Small intestine (tissue), 7 donors: ENCODE results near the gene ZNF516. TPM values are rescaled to one million over a fixed set of nuclear protein-coding genes. Genes with fewer than 3 reads are reported as not detected.

Source experiments
- DNase-seq, 2 donors: peaks; one replicate each; pipeline versions ENCODE4 v3.0.0 to v3.0.0-alpha.2; 2013
- FAIRE-seq: peaks from 2 replicates; lab custom pipeline; 2012; peaks lifted over from hg19 to GRCh38; lab: Jason Lieb, UNC
- H3K27ac ChIP-seq, 3 donors: one replicate each; pipeline ENCODE4 v1.5.1; 2013; ENCODE audit warnings: low read length in 2 of 3, mild to moderate bottlenecking in 2 of 3, control low read depth in 1 of 3, inconsistent platforms in 1 of 3, low read depth in 1 of 3, moderate library complexity in 1 of 3
- H3K27me3 ChIP-seq, 3 donors: one replicate each; pipeline ENCODE4 v1.6.1; 2013; ENCODE audit warnings: low read length in 3 of 3, inconsistent platforms in 1 of 3; ENCODE audit not compliant: control insufficient read depth in 3 of 3, insufficient read depth in 3 of 3
- H3K36me3 ChIP-seq, 3 donors: one replicate each; pipeline ENCODE4 v1.6.1; 2013; ENCODE audit warnings: low read length in 3 of 3, inconsistent platforms in 1 of 3, low read depth in 1 of 3, mild to moderate bottlenecking in 1 of 3, moderate library complexity in 1 of 3; ENCODE audit not compliant: control insufficient read depth in 3 of 3, insufficient read depth in 2 of 3
- H3K4me1 ChIP-seq, 3 donors: one replicate each; pipeline ENCODE4 v1.6.1; 2013; ENCODE audit warnings: low read length in 2 of 3, inconsistent platforms in 1 of 3, low read depth in 1 of 3, mild to moderate bottlenecking in 1 of 3, moderate library complexity in 1 of 3; ENCODE audit not compliant: control insufficient read depth in 3 of 3, insufficient read depth in 2 of 3
- H3K4me3 ChIP-seq, 3 donors: one replicate each; pipeline ENCODE4 v1.5.1; 2013; ENCODE audit warnings: low read length in 3 of 3, control low read depth in 1 of 3, inconsistent platforms in 1 of 3, low read depth in 1 of 3, mild to moderate bottlenecking in 1 of 3, moderate library complexity in 1 of 3
- H3K9me3 ChIP-seq, 2 donors: one replicate each; pipeline ENCODE4 v1.6.1; 2013; ENCODE audit warnings: low read depth in 1 of 2, low read length in 1 of 2; ENCODE audit not compliant: control insufficient read depth in 2 of 2, insufficient read depth in 1 of 2
- WGBS, 3 donors: extraction: QIAGEN DNeasy Blood & Tissue Kit; methylation state at CpG; one replicate each; pipeline ENCODE4 v1.1.7; 2013; 5-methylcytosine and 5-hydroxymethylcytosine counted together
- polyA plus RNA-seq, 4 donors: library from polyadenylated mRNA; stranded (reverse) in 3 of 4; unstranded in 1 of 4; fragments of 200-250 nt in 3 of 4; fragments of 120-200 nt in 1 of 4; gene quantifications; one replicate each; pipeline versions ENCODE4 v1.2.1 to v1.2.3, GENCODE V29; 2013
- donor health status: healthy with polysubstance abuse.
- donor health status: control.
- donor health status: control.
- donor health status: Bipolar disorder and iron deficiency.
- donor health status: healthy.

The ZNF516 gene
- polyA plus RNA-seq, 4 donors, result 4.6 to 15.9 (median 6.5) TPM

- FAIRE-seq (no peak), DNase-seq (no peak)
- H3K4me3 ChIP-seq, result no peak overlapping the region
- peaks cover 0 to 20% (median 0%) of the 10 kb centered on the region in 3 donors for H3K36me3 ChIP-seq
- 91 to 92% (median 92%) methylated on average over 5 of the region's 5 CpGs for WGBS, 3 donors
- H3K9me3 ChIP-seq, result no peaks in the 10 kb centered on the region
- H3K27me3 ChIP-seq, result no peaks in the 10 kb centered on the region
- peak overlapping the region in 1 of 3 donors; percentile 61 for H3K27ac ChIP-seq
- peaks cover 2 to 24% (median 4%) of the 10 kb centered on the region in 3 donors for H3K4me1 ChIP-seq
Measured at GRCh38 chr18:76449111-76449453, 46.0 kb downstream of the ZNF516 start.

DNA sequence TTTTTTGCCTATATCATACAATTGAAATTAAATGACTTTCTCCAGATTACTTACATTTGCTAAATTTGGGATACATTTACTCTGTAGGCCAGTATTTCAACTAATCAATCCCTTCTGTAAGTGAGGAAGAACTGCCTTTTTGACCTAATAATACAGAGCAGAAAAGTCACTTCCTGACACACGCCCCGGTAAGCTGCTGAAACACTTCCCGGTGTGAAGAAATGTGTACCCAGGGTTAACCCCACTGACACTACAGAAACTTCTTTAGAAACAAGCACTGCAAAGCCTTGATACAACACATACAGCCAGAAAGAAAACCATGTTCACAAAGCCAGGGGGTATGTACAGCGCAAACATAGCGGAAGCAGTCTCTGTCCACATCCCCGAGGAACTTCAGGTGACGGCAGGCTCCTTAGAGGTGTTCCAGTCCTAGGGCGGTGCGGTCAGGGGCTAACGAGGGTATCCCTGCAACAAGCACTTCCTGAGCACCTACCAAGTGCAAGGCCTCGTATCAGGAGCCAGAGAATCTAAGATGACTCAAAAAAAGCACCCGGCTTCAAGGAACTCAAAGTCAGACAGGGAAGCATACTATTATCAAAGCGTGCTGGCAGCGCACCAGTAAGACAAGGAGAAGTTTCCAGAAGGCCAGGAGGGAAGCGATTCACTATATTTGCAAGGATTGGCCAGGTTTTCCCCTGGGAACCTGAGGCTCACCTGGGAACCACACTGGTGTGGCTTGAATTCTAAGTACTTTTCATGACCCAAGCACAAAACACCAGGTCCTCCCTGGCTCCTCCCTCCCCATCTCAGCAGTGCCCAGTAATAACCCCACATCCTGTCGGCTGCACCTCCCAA lies 46.6 kb downstream of the ZNF516 start:
- Histone ChIP-seq H3K4me1 (peaks cover 2 to 20% (median 4%) of the 10 kb centered on the region in 3 donors), H3K27ac (peak overlapping the region in 1 of 3 donors; percentile 4), H3K4me3 (no peak overlapping the region), H3K36me3 (peaks cover 0 to 26% (median 0%) of the 10 kb centered on the region in 3 donors), H3K9me3 (no peaks in the 10 kb centered on the region), H3K27me3 (no peaks in the 10 kb centered on the region)
- 73 to 79% (median 75%) methylated on average over 16 of the region's 16 CpGs for WGBS, 3 donors
- peak; percentile 31 to 35 for DNase-seq
- no peak for FAIRE-seq

DNA sequence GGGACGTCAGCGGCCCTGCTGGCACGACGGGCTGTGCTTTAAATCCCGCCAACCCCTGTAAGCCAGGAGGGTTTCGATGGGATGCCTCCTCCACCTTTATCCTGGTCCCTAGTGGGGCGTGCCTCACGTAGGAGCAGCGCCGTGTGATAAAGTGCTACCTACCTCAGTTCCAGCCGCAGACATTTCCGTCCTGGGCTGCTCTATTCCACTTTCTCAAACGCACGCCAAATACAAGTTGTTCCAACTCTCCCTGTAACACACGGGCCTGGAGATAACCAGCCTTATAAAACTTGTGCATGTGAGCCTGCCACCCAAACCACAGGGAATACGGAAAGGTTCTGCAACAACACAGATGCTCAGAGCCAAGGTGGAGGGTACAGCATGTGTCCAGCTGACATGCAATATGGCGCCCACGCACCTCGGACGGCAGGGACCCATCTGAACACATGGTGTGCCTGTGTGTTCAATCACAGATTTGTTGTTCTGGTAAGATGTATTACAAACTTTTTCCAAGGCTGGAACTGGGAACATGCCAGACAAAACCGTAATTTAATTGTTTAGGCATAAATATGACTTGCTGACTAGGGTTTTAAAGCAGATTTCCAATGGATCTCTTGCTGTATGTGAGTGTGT lies 47.7 kb downstream of the ZNF516 start:
- Histone ChIP-seq H3K4me3 (no peak overlapping the region), H3K9me3 (no peaks in the 10 kb centered on the region), H3K4me1 (peaks cover 2 to 20% (median 4%) of the 10 kb centered on the region in 3 donors), H3K36me3 (peaks cover 0 to 35% (median 0%) of the 10 kb centered on the region in 3 donors), H3K27ac (peak overlapping the region in 1 of 3 donors; percentile 8), H3K27me3 (no peaks in the 10 kb centered on the region)
- DNase-seq, result no peak
- FAIRE-seq, result no peak
- WGBS, 3 donors, result 86 to 94% (median 94%) methylated on average over 21 of the region's 21 CpGs

DNA sequence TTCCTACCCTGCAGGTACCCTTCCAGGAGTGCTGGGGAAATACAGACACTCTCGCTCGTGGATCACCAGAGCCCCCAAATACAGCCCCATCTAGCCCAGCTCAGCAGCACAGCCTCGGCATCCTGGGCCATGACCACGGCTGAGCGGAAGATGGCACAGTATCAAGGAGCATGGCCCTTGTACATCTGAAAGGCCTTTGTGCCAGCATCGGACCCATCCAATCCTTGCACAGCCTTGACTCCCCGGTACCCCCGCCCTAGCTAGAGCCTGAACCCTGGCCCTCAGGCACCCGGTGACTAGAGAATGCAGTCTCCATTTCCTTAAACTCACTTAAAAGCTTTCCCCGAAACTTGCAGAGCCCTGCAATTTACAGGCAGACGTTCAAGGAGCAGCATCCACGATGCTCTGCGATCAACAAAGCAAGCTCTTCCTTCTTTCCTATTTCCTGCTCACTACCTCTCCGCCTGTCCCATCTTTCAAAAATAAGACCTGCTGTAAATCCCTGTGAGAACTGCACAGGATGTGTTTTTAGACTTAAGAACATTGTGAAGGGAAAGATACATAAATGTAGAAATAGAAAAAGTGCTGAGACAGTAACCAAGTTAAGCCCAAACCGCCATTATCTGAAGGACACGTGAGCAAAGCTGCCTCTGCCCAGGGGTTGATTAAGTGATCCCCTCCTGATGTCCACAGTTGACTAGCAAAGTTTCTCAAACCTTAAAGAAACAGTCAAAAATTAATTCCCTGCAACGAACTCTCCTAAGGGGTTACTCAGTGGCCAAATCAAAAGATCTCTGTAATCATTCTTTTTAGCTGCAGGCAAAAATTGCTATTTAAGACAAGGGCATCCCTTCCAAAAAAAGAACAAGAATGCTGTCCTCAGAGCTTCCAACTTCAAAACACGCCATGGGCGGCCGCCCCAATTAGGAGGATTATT lies 48.5 kb downstream of the ZNF516 start:
- peak overlapping the region in 1 of 3 donors; percentile 8 for H3K27ac ChIP-seq
- H3K27me3 ChIP-seq, result no peaks in the 10 kb centered on the region
- H3K4me1 ChIP-seq, result peaks cover 2 to 18% (median 4%) of the 10 kb centered on the region in 3 donors
- DNase-seq (no peak), FAIRE-seq (no peak)
- H3K4me3 ChIP-seq, result no peak overlapping the region
- WGBS, 3 donors, result 78 to 89% (median 89%) methylated on average over 20 of the region's 20 CpGs
- peaks cover 2 to 42% (median 4%) of the 10 kb centered on the region in 3 donors for H3K36me3 ChIP-seq
- H3K9me3 ChIP-seq, result no peaks in the 10 kb centered on the region

DNA sequence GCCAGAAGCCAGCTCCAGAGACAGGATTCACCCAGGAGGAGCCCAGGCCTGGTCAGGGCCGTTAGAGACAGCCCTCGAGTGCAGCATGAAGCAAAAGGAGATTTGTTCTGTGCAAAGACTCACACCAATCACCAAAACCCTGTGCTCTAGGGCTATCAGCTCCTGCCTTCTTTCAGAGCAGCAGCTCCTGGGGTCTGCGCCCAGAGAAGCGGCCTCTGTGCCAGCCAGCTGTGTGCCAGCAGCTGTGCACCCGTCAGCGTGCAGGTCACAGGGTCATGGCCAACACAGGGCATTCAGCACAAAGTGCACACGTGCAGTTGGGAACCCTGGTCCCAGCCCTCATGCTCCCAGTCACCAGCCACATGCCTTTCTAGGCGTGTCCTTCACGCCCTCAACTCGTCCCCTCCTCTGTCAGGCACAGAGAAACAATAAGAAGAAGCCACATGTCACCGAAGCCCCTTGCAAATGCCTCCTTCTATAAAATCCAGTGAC lies 49.3 kb downstream of the ZNF516 start:
- H3K27me3 ChIP-seq, result no peaks in the 10 kb centered on the region
- no peak overlapping the region for H3K27ac ChIP-seq
- FAIRE-seq, result no peak
- peaks cover 2 to 50% (median 6%) of the 10 kb centered on the region in 3 donors for H3K36me3 ChIP-seq
- WGBS, 3 donors, result 22 to 58% (median 36%) methylated on average over 10 to 11 of the region's 11 CpGs
- peaks cover 2 to 15% (median 4%) of the 10 kb centered on the region in 3 donors for H3K4me1 ChIP-seq
- peak in 1 of 2 donors; percentile 39 for DNase-seq
- no peak overlapping the region for H3K4me3 ChIP-seq
- no peaks in the 10 kb centered on the region for H3K9me3 ChIP-seq

DNA sequence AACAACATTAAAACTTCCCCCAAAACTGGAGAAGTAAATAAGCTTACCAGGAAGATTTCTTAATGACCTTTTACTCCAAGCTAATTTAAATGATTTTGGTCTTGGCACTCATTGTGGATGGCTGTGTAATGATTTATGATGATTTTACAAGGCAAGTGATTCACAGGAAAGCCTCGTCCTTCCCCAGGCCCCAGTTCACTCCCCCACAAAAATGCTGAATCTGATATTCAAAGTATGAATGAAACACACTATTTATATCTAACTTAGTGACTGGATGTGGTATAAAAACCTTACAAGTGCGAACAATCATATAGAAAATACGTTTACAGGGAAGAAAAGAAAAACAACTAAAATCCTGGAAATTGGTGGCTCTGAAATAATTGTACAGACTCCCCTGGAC lies 49.8 kb downstream of the ZNF516 start:
- Histone ChIP-seq H3K4me1 (peaks cover 2 to 12% (median 4%) of the 10 kb centered on the region in 3 donors), H3K4me3 (no peak overlapping the region), H3K9me3 (no peaks in the 10 kb centered on the region), H3K36me3 (peaks cover 2 to 53% (median 7%) of the 10 kb centered on the region in 3 donors), H3K27me3 (no peaks in the 10 kb centered on the region), H3K27ac (no peak overlapping the region)
- DNase-seq (no peak), FAIRE-seq (no peak)
- 51 to 53% (median 53%) methylated on average over 3 of the region's 3 CpGs for WGBS, 3 donors

DNA sequence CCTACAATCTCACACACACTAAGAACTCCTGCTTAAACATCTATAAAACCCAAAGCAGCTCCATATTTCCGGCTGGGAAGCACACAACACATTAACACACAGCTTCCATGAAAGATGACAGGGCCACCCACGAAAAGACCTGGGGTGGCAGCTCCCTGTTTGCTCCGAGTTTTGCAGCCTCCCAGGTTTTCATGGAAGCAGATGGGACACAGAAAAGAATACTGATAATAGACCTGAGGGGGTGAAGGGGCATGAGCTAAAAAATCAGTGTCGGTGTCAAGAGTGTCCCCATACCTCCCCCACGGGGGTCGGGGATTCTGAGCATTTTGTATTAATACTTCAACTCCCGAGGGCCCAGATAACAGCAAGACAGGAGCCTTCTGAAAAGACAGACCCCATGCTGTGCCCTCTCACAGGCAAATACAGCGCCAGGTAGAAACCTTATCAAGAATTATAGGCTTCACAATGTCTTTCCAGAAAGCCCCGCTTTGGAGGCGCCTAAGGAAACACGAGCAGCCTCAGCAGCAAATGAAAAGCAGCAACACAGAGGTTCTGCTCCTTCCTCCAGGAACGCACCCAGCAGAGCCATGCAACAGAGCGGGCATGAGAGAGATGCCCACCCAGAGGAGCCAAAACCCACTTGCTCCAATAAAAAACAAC lies 50.5 kb downstream of the ZNF516 start:
- H3K27ac ChIP-seq, result no peak overlapping the region
- DNase-seq, result no peak

More for the DNA sequence above, 50.5 kb downstream of the ZNF516 start:
- peaks cover 2 to 53% (median 7%) of the 10 kb centered on the region in 3 donors for H3K36me3 ChIP-seq
- FAIRE-seq, result no peak
- peaks cover 2 to 12% (median 4%) of the 10 kb centered on the region in 3 donors for H3K4me1 ChIP-seq
- 80 to 85% (median 84%) methylated on average over 13 of the region's 13 CpGs for WGBS, 3 donors
- no peak overlapping the region for H3K4me3 ChIP-seq
- H3K27me3 ChIP-seq, result no peaks in the 10 kb centered on the region
- no peaks in the 10 kb centered on the region for H3K9me3 ChIP-seq
